Left forelimb (tissue), 1 donor: ENCODE measurements around the gene OR8U1.
"Not testable (repeated sequence)": the region's sequence is repeated elsewhere in the genome, so short reads cannot be mapped to it uniquely, and the experiment has no call there.

ENCODE experiments used
- DNase-seq: peaks from one replicate; pipeline ENCODE4 v3.0.0-alpha.2; 2018; ENCODE audit warnings: low spot score

Gene OR8U1

GRCh38 chr11:56375324-56375723 lies at the start of gene OR8U1:
Gene OR8U1, plus strand, starts transcription at chr11:56375624. Its CDS starts 0 bp downstream, at chr11:56375624.
- no peak for DNase-seq

GRCh38 chr11:56331861-56332491 lies 43.4 kb upstream of the OR8U1 start:
- no peak for DNase-seq

GRCh38 chr11:56333156-56333555 lies 42.3 kb upstream of the OR8U1 start:
- DNase-seq: no peak

GRCh38 chr11:56340289-56340688 lies 35.1 kb upstream of the OR8U1 start:
- no peak for DNase-seq

GRCh38 chr11:56345739-56346138 lies 29.7 kb upstream of the OR8U1 start, which contains the start of gene OR8K1:
Gene OR8K1, plus strand, starts transcription at chr11:56346039. Its CDS starts 0 bp downstream, at chr11:56346039.
- DNase-seq: no peak

GRCh38 chr11:56353991-56354390 lies 21.4 kb upstream of the OR8U1 start, which contains the start of gene OR8J1:
Gene OR8J1, plus strand, starts transcription at chr11:56354291. Its CDS starts 5,956 bp downstream, at chr11:56360247.
- DNase-seq: no peak

- DNase-seq: no peak
These were observed 4.7 kb downstream of the OR8U1 start for GRCh38 chr11:56380120-56380519.

- no peak for DNase-seq
These were observed 19.0 kb downstream of the OR8U1 start for GRCh38 chr11:56394381-56394780.

- DNase-seq: no peak
These were observed 20.6 kb downstream of the OR8U1 start for GRCh38 chr11:56396047-56396446.

- DNase-seq: not testable (repeated sequence)
These were observed 26.5 kb downstream of the OR8U1 start for GRCh38 chr11:56401858-56402461.

- DNase-seq: no peak
These were observed 29.0 kb downstream of the OR8U1 start for GRCh38 chr11:56404393-56404792.

GRCh38 chr11:56410801-56411200 lies 35.4 kb downstream of the OR8U1 start:
- no peak for DNase-seq

GRCh38 chr11:56412396-56412795 lies 37.0 kb downstream of the OR8U1 start, which contains the start of gene OR5AL1:
Gene OR5AL1, plus strand, starts transcription at chr11:56412696.
- no peak for DNase-seq
